Parathyroid adenoma (tissue), 2 donors: ENCODE results near the gene BCAR1.

ENCODE experiments used
- H2AFZ ChIP-seq: fragments of 300-600 bp; sonication (generic); one replicate; pipeline ENCODE4 v1.7.0; 2017; ENCODE audit warnings: antibody characterized with exemption, mild to moderate bottlenecking
- H3K27ac ChIP-seq: fragments of 300-600 bp; sonication (generic); one replicate; pipeline ENCODE4 v1.7.0; 2017
- H3K27me3 ChIP-seq: fragments of 300-600 bp; sonication (generic); one replicate; pipeline ENCODE4 v1.7.0; 2017; ENCODE audit warnings: low read length; ENCODE audit not compliant: control insufficient read depth, insufficient read depth
- H3K36me3 ChIP-seq: fragments of 300-600 bp; sonication (generic); one replicate; pipeline ENCODE4 v1.7.0; 2017; ENCODE audit warnings: low read length; ENCODE audit not compliant: control insufficient read depth, insufficient read depth
- H3K4me1 ChIP-seq: fragments of 300-600 bp; sonication (generic); one replicate; pipeline ENCODE4 v1.7.0; 2017; ENCODE audit warnings: control low read depth
- H3K4me2 ChIP-seq: fragments of 300-600 bp; sonication (generic); one replicate; pipeline ENCODE4 v1.7.0; 2017; ENCODE audit warnings: low read length
- H3K4me3 ChIP-seq: fragments of 300-600 bp; sonication (generic); one replicate; pipeline ENCODE4 v1.7.0; 2017; ENCODE audit warnings: low read depth, low read length
- H3K79me2 ChIP-seq: fragments of 300-600 bp; sonication (generic); one replicate; pipeline ENCODE4 v1.7.0; 2017; ENCODE audit warnings: control low read depth
- H3K9ac ChIP-seq: fragments of 300-600 bp; sonication (generic); one replicate; pipeline ENCODE4 v1.7.0; 2017; ENCODE audit warnings: mild to moderate bottlenecking
- H3K9me3 ChIP-seq: fragments of 300-600 bp; sonication (generic); one replicate; pipeline ENCODE4 v1.7.0; 2017; ENCODE audit warnings: low read length; ENCODE audit not compliant: control insufficient read depth
- TF ChIP-seq, protein P1 (sequence below): fragments of 300-600 bp; sonication (generic); IDR thresholded peaks from one replicate; pipeline ENCODE4 v1.7.0; 2017; ENCODE audit warnings: antibody characterized with exemption, mild to moderate bottlenecking
- donor health status: primary hyperparathyroidism.

Gene BCAR1

DNA sequence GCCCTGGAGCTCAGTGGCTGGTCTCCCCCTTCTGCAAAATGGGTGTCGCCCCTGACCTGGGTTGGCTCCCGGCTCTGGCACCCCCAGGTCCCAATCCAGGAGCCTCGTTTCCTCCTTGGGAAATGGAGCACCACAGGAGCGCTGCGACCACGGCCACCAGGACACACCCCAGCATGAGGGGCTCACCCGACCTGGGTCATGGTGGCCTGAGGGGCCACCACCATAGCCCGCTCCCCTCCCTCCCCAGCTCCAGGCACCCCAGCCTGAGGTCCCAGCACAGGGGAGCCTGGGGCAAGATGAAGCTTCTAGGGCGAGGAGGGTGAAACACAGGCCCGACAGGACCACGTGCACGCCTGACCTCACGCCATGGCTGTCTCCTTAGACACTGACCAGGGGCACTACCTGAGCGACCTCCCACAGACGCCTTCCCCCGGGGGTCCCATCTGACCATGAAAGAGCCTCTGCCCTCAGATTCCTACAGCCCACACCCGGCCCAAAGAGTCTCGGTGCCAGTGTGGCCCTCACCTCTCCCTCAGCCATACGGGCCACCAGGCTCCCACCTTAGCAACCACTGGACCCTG is 11.8 kb downstream of the BCAR1 start:
- Histone ChIP-seq H3K36me3 (no peaks in the 10 kb centered on the region), H2AFZ (no peak overlapping the region), H3K4me3 (no peak overlapping the region), H3K9ac (no peak overlapping the region), H3K4me2 (no peak overlapping the region), H3K9me3 (no peaks in the 10 kb centered on the region), H3K27ac (peak overlapping the region; percentile 83), H3K27me3 (no peaks in the 10 kb centered on the region), H3K4me1 (peaks cover 22% of the 10 kb centered on the region), H3K79me2 (peaks cover 31% of the 10 kb centered on the region)
- TF ChIP-seq, protein P1, sequence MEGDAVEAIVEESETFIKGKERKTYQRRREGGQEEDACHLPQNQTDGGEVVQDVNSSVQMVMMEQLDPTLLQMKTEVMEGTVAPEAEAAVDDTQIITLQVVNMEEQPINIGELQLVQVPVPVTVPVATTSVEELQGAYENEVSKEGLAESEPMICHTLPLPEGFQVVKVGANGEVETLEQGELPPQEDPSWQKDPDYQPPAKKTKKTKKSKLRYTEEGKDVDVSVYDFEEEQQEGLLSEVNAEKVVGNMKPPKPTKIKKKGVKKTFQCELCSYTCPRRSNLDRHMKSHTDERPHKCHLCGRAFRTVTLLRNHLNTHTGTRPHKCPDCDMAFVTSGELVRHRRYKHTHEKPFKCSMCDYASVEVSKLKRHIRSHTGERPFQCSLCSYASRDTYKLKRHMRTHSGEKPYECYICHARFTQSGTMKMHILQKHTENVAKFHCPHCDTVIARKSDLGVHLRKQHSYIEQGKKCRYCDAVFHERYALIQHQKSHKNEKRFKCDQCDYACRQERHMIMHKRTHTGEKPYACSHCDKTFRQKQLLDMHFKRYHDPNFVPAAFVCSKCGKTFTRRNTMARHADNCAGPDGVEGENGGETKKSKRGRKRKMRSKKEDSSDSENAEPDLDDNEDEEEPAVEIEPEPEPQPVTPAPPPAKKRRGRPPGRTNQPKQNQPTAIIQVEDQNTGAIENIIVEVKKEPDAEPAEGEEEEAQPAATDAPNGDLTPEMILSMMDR = no peak

DNA sequence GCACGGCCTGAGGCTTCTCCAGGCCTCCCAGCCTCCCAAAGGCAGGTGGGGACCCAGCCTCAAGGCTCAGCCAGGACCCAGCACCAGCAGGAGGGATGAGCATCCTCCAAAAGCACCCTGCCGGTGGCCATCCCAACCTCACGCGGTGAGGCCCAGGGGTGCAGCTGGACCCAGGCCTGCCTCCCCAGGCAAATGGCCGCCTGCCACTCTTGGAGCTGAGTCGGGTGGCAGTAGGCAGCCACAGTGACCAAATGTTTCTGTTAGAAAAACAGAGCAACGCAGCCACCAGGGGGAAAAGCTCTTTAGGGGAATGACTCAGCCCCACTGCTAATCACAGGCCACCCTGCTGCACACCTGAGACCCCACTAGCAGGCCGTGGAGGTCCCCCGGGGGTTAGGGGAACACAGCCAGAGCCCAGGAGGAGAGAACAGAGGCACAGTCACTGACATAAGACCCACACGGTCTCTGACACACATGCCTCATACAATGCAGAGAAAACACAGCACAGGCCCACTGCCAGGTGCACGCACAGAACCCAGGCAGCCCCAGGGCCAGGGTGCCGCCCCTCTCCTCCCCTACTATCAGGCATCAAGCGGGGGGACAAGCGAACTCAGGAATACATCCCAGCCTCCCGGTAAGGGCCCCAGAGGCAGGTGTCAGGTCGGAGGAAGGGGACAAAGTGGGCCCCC is 12.4 kb downstream of the BCAR1 start:
- TF ChIP-seq, protein P1 = no peak
- Histone ChIP-seq H3K79me2 (peaks cover 25% of the 10 kb centered on the region), H3K4me2 (no peak overlapping the region), H3K27ac (peak overlapping the region; percentile 83), H3K4me1 (peaks cover 18% of the 10 kb centered on the region), H3K9me3 (no peaks in the 10 kb centered on the region), H3K27me3 (no peaks in the 10 kb centered on the region), H2AFZ (peak overlapping the region; percentile 73), H3K4me3 (no peak overlapping the region), H3K36me3 (no peaks in the 10 kb centered on the region), H3K9ac (peak overlapping the region; percentile 37)

DNA sequence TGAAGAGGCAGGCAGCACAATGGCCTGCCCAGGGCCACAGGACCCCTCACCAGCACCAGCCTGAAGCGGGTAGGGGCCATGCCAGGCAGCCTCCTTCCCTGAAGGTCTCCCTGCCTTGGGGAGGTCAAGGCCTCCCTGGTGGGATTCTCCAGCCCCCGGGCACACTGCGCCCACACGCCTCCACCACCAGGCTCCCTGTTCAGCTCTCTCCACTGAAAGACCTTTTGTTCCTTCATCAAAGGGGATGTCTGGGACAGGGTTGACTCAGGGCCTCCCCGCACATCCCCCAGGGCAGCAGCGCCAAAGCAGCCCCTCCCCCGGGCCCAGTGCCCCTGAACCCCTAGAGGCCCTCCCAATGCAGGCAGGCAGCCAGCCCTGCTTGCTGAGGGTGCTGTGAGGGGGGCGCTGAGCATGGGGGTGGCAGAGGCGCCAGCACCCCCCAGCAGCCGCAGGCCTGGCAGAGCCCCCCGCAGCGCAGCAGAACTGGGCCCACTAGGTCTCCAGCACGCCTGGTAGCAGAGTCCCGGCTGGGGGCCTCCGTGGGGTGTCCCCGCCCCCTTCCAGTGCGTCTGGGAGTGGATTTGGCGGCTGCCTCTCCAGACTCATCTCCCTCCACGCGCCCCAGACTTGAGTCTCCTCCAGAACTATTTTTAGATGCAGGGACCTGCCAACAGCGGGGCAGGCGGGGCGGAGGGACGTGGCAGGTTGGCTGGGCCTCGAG is 13.1 kb downstream of the BCAR1 start:
- H3K4me1 ChIP-seq = peaks cover 18% of the 10 kb centered on the region
- TF ChIP-seq, protein P1 = no peak
- no peaks in the 10 kb centered on the region for H3K36me3 ChIP-seq

DNA sequence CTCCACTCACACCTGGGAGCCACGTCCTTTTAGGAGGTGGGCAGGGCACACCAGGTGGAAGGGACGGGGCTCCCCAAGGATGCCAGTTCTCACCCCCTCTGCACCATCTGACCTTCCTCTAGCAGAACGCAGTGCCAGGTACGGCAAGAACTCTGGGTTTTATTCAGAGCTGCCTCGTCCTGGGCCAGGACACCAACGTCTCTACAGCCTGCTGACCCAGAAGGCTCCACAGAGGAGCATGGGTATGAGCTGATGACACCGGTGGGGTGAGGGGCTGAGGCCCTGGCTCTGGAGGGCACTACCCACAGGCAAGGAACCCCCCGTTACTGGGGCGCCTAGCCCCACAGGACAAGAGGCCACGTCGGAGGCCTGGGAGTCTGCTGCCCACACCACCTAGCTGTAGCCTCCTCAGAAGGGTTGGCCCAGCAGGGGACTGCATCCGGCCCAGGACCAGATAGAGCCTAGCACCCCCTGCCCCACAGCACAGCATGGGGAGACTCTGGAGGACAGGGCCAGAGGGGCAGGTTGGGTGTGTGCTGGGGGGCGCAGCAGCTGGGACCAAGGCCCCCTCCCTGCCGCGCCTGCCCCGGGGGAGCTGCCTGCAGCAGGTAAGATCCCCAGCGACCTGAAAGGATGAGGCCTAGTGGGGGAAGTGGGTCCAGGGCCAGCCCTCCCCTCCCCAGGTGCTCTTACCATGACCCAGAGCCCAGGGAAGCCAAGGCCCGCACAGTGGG is 13.9 kb downstream of the BCAR1 start:
- no peaks in the 10 kb centered on the region for H3K36me3 ChIP-seq
- H3K4me3 ChIP-seq = no peak overlapping the region
- H3K9ac ChIP-seq = no peak overlapping the region
- H3K79me2 ChIP-seq = peaks cover 21% of the 10 kb centered on the region
- no peak overlapping the region for H3K4me2 ChIP-seq
- TF ChIP-seq, protein P1 = no peak
- H3K27me3 ChIP-seq = no peaks in the 10 kb centered on the region
- H2AFZ ChIP-seq = no peak overlapping the region
- H3K4me1 ChIP-seq = peaks cover 18% of the 10 kb centered on the region
- no peaks in the 10 kb centered on the region for H3K9me3 ChIP-seq
- H3K27ac ChIP-seq = peak overlapping the region; percentile 83

More for the DNA sequence above, 13.1 kb downstream of the BCAR1 start:
- H2AFZ ChIP-seq = peak overlapping the region; percentile 73
- no peak overlapping the region for H3K4me3 ChIP-seq
- no peaks in the 10 kb centered on the region for H3K27me3 ChIP-seq
- peak overlapping the region; percentile 37 for H3K9ac ChIP-seq
- H3K4me2 ChIP-seq = no peak overlapping the region
- H3K9me3 ChIP-seq = no peaks in the 10 kb centered on the region
- H3K79me2 ChIP-seq = peaks cover 21% of the 10 kb centered on the region
- H3K27ac ChIP-seq = peak overlapping the region; percentile 83
